Activated T-helper 2 cell treated with anti-CD3 and anti-CD28 coated beads, Interferon-gamma antibody, Interleukin-2, Interleukin-4, amounts not matched to agents 10 μg/mL and 5 μg/mL and 100 μg/mL, durations not matched to agents 14 hours and 24 hours and 36 hours (primary cell): Measurements from ENCODE around the gene ACVR2A. TPM values are rescaled to one million over a fixed set of nuclear protein-coding genes. Genes with fewer than 3 reads are reported as not detected.

Experiments
- DNase-seq: peaks from one replicate; pipeline ENCODE4 v3.0.0; 2021; ENCODE audit warnings: low spot score
- H3K27ac Mint-ChIP-seq: one replicate; pipeline ENCODE4 v1.8.0; 2021; ENCODE audit warnings: mixed read lengths
- H3K27me3 Mint-ChIP-seq: one replicate; pipeline ENCODE4 v1.8.0; 2021; ENCODE audit warnings: low read depth, mixed read lengths
- H3K36me3 Mint-ChIP-seq: one replicate; pipeline ENCODE4 v1.8.0; 2021; ENCODE audit warnings: low read depth, mixed read lengths
- H3K4me1 Mint-ChIP-seq: one replicate; pipeline ENCODE4 v1.8.0; 2021; ENCODE audit warnings: low read depth, mixed read lengths
- H3K4me3 Mint-ChIP-seq: one replicate; pipeline ENCODE4 v1.8.0; 2021; ENCODE audit warnings: low read depth, mild to moderate bottlenecking, moderate library complexity, mixed read lengths
- H3K9me3 Mint-ChIP-seq: one replicate; pipeline ENCODE4 v1.8.0; 2021; ENCODE audit warnings: mixed read lengths
- intact Hi-C: fragments of 100-400 bp; cut with micrococcal nuclease; formaldehyde crosslinking; loops from one replicate; pipeline ENCODE4 v1.15.1; 2023
- total RNA-seq: library from RNA; stranded (reverse); gene quantifications from 2 replicates; pipeline ENCODE4 v1.2.3, GENCODE V29; 2022

ACVR2A gene
- total RNA-seq, 1 donor from 2014 or later = 1.4 TPM

DNA sequence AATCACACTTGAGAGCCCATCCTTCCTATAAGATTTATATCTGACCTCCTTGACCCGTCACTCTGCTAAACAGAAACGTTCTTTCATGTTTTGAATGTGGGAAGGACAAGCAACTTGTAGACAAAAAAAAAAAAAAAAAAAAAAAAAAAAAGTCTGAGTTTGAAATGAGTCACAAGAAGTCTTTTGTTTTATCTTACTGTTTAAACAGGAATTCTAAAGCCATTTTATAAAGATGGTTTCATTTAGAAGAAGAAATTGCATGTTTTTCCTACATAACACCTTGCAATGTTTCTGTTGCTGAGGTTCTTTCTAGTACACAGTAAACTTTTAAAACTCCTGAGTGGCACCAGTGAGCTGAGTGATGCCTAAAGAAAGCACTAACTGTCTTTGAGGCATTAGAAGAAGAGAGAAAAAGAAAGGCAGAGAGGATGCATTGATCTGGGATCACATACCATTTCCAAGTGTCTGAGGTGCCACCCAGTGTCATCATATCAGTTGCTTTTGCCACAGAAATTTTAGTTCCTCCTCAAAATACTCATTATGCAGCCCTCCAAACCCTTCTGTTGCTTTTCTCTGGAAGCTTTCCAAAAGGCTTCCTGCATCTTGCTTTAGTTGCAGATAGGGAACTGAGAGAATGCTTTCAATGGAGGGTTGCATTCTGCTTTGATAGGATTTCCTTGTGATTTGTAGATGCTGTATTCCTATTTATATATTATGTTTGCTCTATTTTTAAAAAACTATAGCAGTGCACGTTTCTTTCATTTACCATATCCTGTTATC lies 69.1 kb downstream of the ACVR2A start:
- DNase-seq = no peak
- Mint-ChIP-seq H3K27me3 (peaks cover 12% of the 10 kb centered on the region), H3K9me3 (no peaks in the 10 kb centered on the region), H3K4me1 (peaks cover 2% of the 10 kb centered on the region), H3K36me3 (no peaks in the 10 kb centered on the region), H3K4me3 (no peak overlapping the region), H3K27ac (no peak overlapping the region)
- intact Hi-C loops = loop anchor here (5.0 kb wide), 1 partner anchor 1177 kb away; no protein-coding TSS in a partner anchor

DNA sequence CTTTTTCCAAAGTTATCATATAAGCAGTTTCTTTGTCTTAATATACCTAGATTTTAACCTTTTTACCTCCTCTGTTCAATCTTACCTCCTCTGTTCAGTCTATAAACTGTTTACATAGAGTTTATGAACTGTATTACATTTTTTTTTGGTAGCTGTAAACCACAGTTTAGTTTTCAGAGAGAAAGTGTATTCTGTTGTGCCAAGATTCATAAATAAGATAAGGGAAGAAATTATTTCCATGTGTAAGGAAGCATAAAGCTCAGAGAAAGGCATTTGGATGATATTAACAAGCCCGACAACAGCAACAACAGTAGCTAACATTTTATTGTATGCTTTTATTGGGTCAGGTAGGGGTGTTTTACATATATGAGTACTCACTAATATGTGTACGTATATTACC lies 71.2 kb downstream of the ACVR2A start:
- Mint-ChIP-seq H3K27ac (no peak overlapping the region), H3K4me3 (no peak overlapping the region), H3K36me3 (no peaks in the 10 kb centered on the region), H3K9me3 (no peaks in the 10 kb centered on the region), H3K27me3 (peaks cover 6% of the 10 kb centered on the region), H3K4me1 (no peaks in the 10 kb centered on the region)
- DNase-seq = no peak
- intact Hi-C loops = no loop called here

DNA sequence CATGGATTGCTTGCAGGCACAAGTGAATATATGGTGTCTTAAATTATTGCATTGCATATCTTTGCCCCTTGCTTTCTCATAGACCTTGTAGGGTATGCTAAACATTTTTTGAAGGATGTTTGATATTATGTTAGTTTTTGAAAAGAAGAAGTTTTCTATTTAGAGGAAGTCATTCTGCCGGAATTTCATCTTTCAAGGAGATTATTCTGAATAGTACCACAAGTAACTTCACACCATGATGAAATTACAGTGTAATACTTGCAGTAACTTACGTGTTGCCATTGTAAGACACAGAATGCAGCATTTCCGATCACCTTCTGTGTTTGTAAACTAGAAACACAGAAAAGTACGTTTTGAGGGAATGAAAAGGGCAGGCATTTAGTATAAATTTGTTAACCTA lies 71.9 kb downstream of the ACVR2A start:
- peaks cover 6% of the 10 kb centered on the region for H3K27me3 Mint-ChIP-seq
- no peaks in the 10 kb centered on the region for H3K36me3 Mint-ChIP-seq
- intact Hi-C loops = no loop called here
- no peak overlapping the region for H3K27ac Mint-ChIP-seq
- no peaks in the 10 kb centered on the region for H3K4me1 Mint-ChIP-seq
- no peak overlapping the region for H3K4me3 Mint-ChIP-seq
- H3K9me3 Mint-ChIP-seq = no peaks in the 10 kb centered on the region
- no peak for DNase-seq

DNA sequence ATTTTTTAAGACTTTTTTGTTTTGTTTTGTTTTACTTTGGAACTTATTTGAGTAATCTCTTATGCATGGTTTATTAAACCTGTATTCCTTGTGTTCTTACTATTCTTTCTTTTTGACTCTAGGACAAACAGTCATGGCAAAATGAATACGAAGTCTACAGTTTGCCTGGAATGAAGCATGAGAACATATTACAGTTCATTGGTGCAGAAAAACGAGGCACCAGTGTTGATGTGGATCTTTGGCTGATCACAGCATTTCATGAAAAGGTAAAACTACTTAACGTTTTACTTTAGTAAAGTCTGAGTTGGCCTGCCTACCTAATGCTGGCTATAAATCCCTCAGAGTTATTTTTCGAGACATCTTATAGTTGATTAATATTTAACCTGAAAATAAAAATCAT lies 72.3 kb downstream of the ACVR2A start:
- intact Hi-C loops = no loop called here
- H3K27me3 Mint-ChIP-seq = peaks cover 6% of the 10 kb centered on the region
- DNase-seq = no peak
- no peaks in the 10 kb centered on the region for H3K4me1 Mint-ChIP-seq
- no peak overlapping the region for H3K4me3 Mint-ChIP-seq
- no peak overlapping the region for H3K27ac Mint-ChIP-seq
- no peaks in the 10 kb centered on the region for H3K9me3 Mint-ChIP-seq
- H3K36me3 Mint-ChIP-seq = no peaks in the 10 kb centered on the region

DNA sequence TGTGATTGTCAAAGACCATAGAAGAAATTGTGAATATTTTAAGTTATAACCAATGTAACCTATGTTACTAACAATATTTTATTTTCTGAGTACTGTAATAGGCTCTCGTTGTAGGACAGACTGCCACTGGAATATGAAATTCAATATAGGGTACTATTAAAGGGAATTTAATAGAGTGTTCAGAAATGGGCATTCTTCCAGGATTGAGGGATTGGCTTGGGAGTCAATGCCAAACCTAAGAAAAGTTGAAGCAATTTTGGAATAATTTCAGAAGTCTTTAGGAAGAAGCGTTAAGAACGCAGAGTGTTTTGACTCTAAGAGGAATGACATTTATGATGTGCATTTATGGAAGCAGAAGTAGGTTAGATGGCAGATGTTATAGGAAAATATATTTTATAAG lies 79.0 kb downstream of the ACVR2A start:
- Mint-ChIP-seq H3K27ac (no peak overlapping the region), H3K4me3 (no peak overlapping the region), H3K9me3 (no peaks in the 10 kb centered on the region), H3K4me1 (no peaks in the 10 kb centered on the region), H3K36me3 (no peaks in the 10 kb centered on the region), H3K27me3 (no peaks in the 10 kb centered on the region)
- no peak for DNase-seq
- intact Hi-C loops = no loop called here

DNA sequence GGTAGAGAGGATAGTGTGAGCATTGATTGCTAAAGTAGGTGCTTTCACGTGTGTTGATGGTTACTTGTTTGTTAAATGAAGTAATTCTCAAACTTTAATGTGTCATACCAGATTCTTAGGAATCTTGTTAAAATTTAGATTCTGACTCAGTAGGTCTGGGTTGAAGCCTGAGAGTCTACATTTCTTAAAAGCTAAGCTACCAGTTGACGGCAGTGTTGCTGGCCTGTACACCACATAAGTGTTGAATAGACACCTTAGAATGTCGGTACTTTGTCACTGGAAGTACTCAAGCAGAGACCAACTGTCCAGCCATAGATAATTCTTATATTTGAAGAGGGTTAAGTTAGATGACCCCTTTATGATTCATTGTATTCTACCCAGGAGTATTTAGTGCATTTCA lies 79.8 kb downstream of the ACVR2A start:
- H3K36me3 Mint-ChIP-seq = no peaks in the 10 kb centered on the region
- H3K9me3 Mint-ChIP-seq = no peaks in the 10 kb centered on the region
- no peak for DNase-seq
- H3K27ac Mint-ChIP-seq = no peak overlapping the region
- intact Hi-C loops = no loop called here
- H3K27me3 Mint-ChIP-seq = no peaks in the 10 kb centered on the region
- H3K4me1 Mint-ChIP-seq = no peaks in the 10 kb centered on the region
- H3K4me3 Mint-ChIP-seq = no peak overlapping the region

DNA sequence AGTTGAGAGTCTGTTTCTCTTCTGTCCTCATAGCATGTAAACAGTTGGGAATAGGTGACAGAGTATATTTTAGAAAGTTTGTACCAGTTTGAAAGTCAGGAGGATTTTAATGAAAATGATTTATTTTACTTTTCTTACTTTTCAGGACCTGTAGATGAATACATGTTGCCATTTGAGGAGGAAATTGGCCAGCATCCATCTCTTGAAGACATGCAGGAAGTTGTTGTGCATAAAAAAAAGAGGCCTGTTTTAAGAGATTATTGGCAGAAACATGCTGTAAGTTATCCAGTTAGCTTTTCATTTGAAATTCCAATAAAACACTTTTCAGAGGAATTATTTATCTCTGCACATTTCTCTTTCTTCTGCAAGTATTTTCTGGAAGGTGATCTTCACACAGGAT lies 81.1 kb downstream of the ACVR2A start:
- DNase-seq = no peak
- Mint-ChIP-seq H3K9me3 (no peaks in the 10 kb centered on the region), H3K27me3 (no peaks in the 10 kb centered on the region), H3K27ac (no peak overlapping the region), H3K4me3 (no peak overlapping the region), H3K4me1 (no peaks in the 10 kb centered on the region), H3K36me3 (no peaks in the 10 kb centered on the region)
- intact Hi-C loops = no loop called here

DNA sequence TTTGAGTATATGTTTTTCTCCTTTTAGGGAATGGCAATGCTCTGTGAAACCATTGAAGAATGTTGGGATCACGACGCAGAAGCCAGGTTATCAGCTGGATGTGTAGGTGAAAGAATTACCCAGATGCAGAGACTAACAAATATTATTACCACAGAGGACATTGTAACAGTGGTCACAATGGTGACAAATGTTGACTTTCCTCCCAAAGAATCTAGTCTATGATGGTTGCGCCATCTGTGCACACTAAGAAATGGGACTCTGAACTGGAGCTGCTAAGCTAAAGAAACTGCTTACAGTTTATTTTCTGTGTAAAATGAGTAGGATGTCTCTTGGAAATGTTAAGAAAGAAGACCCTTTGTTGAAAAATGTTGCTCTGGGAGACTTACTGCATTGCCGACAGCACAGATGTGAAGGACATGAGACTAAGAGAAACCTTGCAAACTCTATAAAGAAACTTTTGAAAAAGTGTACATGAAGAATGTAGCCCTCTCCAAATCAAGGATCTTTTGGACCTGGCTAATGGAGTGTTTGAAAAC lies 82.3 kb downstream of the ACVR2A start:
- intact Hi-C loops = no loop called here
- Mint-ChIP-seq H3K4me1 (no peaks in the 10 kb centered on the region), H3K27ac (no peak overlapping the region), H3K27me3 (no peaks in the 10 kb centered on the region), H3K36me3 (no peaks in the 10 kb centered on the region), H3K4me3 (no peak overlapping the region), H3K9me3 (no peaks in the 10 kb centered on the region)
- DNase-seq = no peak

DNA sequence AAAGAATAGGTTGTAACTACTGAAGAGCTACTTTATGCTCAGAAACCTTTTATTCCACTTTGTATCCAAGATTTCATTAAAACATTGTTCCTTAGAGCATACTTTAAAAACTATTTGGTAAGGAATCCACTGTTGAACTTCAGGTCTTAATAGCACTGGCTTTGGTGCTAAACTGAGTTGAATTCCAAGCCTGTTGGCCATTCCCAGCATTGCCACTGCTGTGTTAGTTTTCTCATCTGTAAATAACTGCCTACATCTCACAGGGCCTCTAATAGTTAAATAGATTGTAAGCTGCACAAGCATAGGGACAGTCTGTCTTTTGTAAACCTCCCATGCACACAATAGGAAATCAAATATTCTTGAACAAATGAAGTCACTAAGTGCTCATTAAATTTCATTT lies 89.1 kb downstream of the ACVR2A start:
- no peak overlapping the region for H3K4me3 Mint-ChIP-seq
- no peaks in the 10 kb centered on the region for H3K4me1 Mint-ChIP-seq
- H3K36me3 Mint-ChIP-seq = peaks cover 10% of the 10 kb centered on the region
- no peak for DNase-seq
- H3K9me3 Mint-ChIP-seq = no peaks in the 10 kb centered on the region
- H3K27ac Mint-ChIP-seq = no peak overlapping the region
- intact Hi-C loops = no loop called here
- no peaks in the 10 kb centered on the region for H3K27me3 Mint-ChIP-seq

DNA sequence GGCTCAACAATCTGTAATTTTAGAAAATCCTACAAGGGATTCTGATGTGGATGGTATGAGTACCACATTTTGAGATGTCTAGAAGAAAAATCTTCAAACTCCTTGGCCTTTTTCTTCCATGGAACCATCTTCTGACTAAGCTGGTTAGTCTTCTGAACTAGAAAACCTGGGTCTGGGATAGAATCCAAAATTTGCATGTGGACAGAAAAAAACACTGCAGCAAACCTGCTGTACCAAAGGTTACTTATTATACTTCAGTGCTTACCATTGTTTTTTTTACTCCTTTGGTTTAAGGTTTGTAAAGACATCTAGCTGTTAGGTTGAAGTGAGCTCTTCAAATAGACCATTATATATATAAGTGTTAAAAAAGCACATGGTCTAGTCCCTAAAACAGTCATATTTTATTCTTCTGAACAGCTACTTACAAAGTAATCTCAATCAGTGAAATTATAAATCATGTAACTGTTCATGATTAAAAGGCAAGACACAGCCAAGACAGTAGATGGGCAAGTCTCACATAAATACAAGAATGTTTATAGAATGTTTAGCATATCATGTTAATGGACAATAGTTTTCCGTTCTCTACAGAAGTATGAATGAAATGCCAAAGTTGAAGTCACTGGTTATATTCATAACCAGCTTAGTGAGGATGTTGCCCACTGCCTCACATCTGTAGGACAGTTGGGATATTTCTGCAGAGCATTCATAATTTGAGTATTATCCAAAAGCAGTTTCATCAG lies 90.2 kb downstream of the ACVR2A start:
- Mint-ChIP-seq H3K9me3 (no peaks in the 10 kb centered on the region), H3K36me3 (peaks cover 10% of the 10 kb centered on the region), H3K4me3 (no peak overlapping the region), H3K4me1 (no peaks in the 10 kb centered on the region), H3K27me3 (no peaks in the 10 kb centered on the region), H3K27ac (no peak overlapping the region)
- intact Hi-C loops = loop anchor here (5.0 kb wide), 1 partner anchor 712 kb away; no protein-coding TSS in a partner anchor
- no peak for DNase-seq

DNA sequence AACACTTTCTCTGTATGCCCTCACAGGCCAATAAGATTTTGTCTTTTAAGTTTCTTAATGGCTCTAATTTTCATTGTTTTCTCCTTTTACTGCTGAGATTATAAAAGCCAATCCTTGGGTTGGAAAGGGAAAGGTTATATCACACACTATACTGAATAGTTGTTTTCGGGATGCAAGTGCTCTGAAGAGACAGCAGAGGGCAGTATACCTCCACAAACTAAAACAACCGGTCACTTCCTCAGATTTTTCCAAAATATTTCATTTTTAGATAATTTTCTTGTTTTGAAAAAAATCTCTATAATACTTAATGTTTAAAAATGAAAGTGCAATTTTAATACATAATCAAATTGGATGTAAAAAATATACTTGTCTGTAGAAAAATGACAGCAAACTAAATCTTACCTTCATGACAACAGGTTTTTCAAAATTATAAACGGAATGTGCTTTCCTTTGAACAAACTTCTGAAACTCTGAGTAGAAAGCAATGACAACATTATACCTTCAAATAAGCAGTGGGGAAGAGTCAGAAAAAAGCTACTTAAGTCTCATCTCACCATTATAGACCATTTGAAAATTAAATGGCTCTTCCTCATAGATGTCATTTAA lies 93.0 kb downstream of the ACVR2A start:
- Mint-ChIP-seq H3K9me3 (no peaks in the 10 kb centered on the region), H3K27me3 (no peaks in the 10 kb centered on the region), H3K36me3 (peaks cover 13% of the 10 kb centered on the region), H3K27ac (no peak overlapping the region), H3K4me3 (no peak overlapping the region), H3K4me1 (no peaks in the 10 kb centered on the region)
- DNase-seq = no peak
- intact Hi-C loops = loop anchor here (1.0 to 5.0 kb wide), 4 partner anchors 263 to 1052 kb away; no protein-coding TSS in a partner anchor

DNA sequence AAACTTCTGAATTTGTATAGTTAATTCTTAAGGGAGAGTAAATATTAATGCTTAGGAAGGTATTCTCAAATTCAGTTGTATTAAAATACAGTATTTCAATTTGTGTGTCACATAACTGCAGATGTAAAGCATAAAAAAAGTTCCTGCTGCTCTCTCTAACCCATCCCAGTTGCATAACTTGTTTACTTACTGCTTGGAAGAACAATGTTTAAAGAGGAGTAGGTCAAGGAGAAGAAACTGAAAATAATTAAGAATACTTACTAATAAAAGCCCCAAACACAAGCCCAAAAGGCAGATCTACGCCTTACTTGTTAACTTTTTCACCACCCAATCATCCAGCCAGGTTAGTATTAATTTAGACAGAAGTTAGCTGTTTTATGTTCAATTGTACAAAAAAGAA lies 94.5 kb downstream of the ACVR2A start:
- peaks cover 16% of the 10 kb centered on the region for H3K36me3 Mint-ChIP-seq
- no peaks in the 10 kb centered on the region for H3K9me3 Mint-ChIP-seq
- H3K4me3 Mint-ChIP-seq = no peak overlapping the region
- intact Hi-C loops = loop anchor here (5.0 kb wide), 1 partner anchor 708 kb away; no protein-coding TSS in a partner anchor
- no peaks in the 10 kb centered on the region for H3K27me3 Mint-ChIP-seq
- DNase-seq = no peak
- no peak overlapping the region for H3K27ac Mint-ChIP-seq
- no peaks in the 10 kb centered on the region for H3K4me1 Mint-ChIP-seq

DNA sequence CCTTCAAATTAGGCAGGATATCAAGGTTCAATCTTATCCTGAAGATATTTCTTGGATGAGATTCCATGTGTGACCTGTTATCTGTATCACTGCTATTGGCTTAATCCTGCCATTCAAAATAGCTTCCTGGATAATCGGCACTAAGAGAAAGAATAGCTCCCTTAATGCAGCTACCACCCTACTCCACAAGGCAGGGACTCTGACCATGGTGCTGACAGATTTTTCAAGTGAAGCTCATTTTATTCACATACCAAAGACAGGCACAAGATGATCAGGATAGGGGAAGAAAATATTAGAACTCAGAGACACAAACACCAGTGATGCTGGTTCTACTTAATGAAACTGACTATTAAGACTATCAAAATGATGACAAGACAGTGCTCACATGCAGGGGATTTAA lies 100.8 kb downstream of the ACVR2A start:
- Mint-ChIP-seq H3K36me3 (peaks cover 10% of the 10 kb centered on the region), H3K27me3 (no peaks in the 10 kb centered on the region), H3K27ac (no peak overlapping the region), H3K4me3 (no peak overlapping the region), H3K9me3 (no peaks in the 10 kb centered on the region), H3K4me1 (no peaks in the 10 kb centered on the region)
- intact Hi-C loops = no loop called here
- no peak for DNase-seq
